MM.1S (cell line): ENCODE data around the gene CTNNA1.

Experiments used
- DNase-seq: peaks from one replicate; pipeline ENCODE4 v3.0.0-alpha.2; 2015
- H2AFZ ChIP-seq: fragments of 300-600 bp; sonication (generic); 2 replicates; pipeline ENCODE4 v1.6.0; 2016; ENCODE audit warnings: antibody characterized with exemption, low read length
- H3F3A ChIP-seq: fragments of 300-600 bp; sonication (generic); 2 replicates; pipeline ENCODE4 v1.6.1; 2016; ENCODE audit warnings: mild to moderate bottlenecking, antibody characterized with exemption, low read length, moderate library complexity, mixed read lengths; ENCODE audit not compliant: insufficient read depth
- H3K27ac ChIP-seq: fragments of 300-600 bp; sonication (generic); 2 replicates; pipeline ENCODE4 v1.5.1; 2016; ENCODE audit warnings: mild to moderate bottlenecking, low read length
- H3K27me3 ChIP-seq: fragments of 300-600 bp; sonication (generic); replicated peaks from 2 replicates; pipeline ENCODE4 v1.6.0; 2016; ENCODE audit warnings: low read length; ENCODE audit not compliant: insufficient read depth
- H3K36me3 ChIP-seq: fragments of 300-600 bp; sonication (generic); replicated peaks from 2 replicates; pipeline ENCODE4 v1.6.1; 2016; ENCODE audit warnings: mild to moderate bottlenecking, low read length, mixed read lengths; ENCODE audit not compliant: insufficient read depth
- H3K4me1 ChIP-seq: fragments of 300-600 bp; sonication (generic); 2 replicates; pipeline ENCODE4 v1.6.1; 2016; ENCODE audit warnings: low read length, mixed read lengths
- H3K4me2 ChIP-seq: fragments of 300-600 bp; sonication (generic); 2 replicates; pipeline ENCODE4 v1.6.0; 2016; ENCODE audit warnings: low read depth, low read length
- H3K4me3 ChIP-seq: fragments of 300-600 bp; sonication (generic); 2 replicates; pipeline ENCODE4 v1.5.1; 2016; ENCODE audit warnings: low read length, mixed read lengths
- H3K79me2 ChIP-seq: fragments of 300-600 bp; sonication (generic); 2 replicates; pipeline ENCODE4 v1.6.1; 2016; ENCODE audit warnings: mixed run types, low read length, mixed read lengths
- H3K9ac ChIP-seq: fragments of 300-600 bp; sonication (generic); 2 replicates; pipeline ENCODE4 v1.6.1; 2016; ENCODE audit warnings: low read length, mixed read lengths
- H3K9me2 ChIP-seq: fragments of 300-600 bp; sonication (generic); replicated peaks from 2 replicates; pipeline ENCODE4 v1.6.1; 2016; ENCODE audit warnings: mild to moderate bottlenecking, low read length, mixed read lengths; ENCODE audit not compliant: insufficient read depth
- H3K9me3 ChIP-seq: fragments of 300-600 bp; sonication (generic); replicated peaks from 2 replicates; pipeline ENCODE4 v1.6.1; 2016; ENCODE audit warnings: mild to moderate bottlenecking, low read length, mixed read lengths; ENCODE audit not compliant: insufficient read depth
- H4K20me1 ChIP-seq: fragments of 300-600 bp; sonication (generic); 2 replicates; pipeline ENCODE4 v1.6.1; 2016; ENCODE audit warnings: mild to moderate bottlenecking, low read length, moderate library complexity, mixed read lengths; ENCODE audit not compliant: insufficient read depth
- EZH2 ChIP-seq: fragments of 300-600 bp; sonication (generic); optimal IDR thresholded peaks from 2 replicates; pipeline ENCODE3; 2017; ENCODE audit warnings: low read depth, mild to moderate bottlenecking, antibody characterized with exemption, low read length, mixed read lengths
- EZH2phosphoT487 ChIP-seq: fragments of 300-600 bp; sonication (generic); IDR thresholded peaks from 2 replicates; pipeline ENCODE4 v1.6.1; 2018; ENCODE audit warnings: antibody characterized with exemption, low read length
- TF ChIP-seq, protein P1 (sequence below): fragments of 300-600 bp; sonication (generic); IDR thresholded peaks from 2 replicates; pipeline ENCODE4 v1.5.1; 2016; ENCODE audit warnings: antibody characterized with exemption, low read length, mixed read lengths

CTNNA1 gene

DNA sequence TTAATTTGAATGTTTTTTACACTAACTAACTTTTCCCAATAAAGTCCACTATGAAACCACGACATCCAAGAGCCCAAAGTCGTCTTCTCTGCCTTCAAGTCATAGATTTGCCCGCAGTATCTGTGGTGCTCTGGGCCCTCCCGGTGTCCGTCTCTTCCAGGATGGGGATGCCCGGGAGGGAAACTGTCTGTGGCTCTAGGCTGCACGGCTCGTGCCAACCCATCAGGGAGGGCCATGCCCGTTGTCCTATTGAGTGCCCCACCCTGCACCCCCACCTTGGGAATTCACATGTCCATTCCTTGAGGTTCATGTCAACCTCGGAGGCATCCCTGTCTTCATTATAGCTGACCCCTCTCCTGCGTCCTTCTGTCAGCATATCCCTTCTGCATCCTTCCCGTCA lies 181.7 kb downstream of the CTNNA1 start:
- no peaks in the 10 kb centered on the region for H3F3A ChIP-seq
- no peaks in the 10 kb centered on the region for H3K27me3 ChIP-seq
- TF ChIP-seq EZH2phosphoT487 = no peak
- TF ChIP-seq, protein P1, sequence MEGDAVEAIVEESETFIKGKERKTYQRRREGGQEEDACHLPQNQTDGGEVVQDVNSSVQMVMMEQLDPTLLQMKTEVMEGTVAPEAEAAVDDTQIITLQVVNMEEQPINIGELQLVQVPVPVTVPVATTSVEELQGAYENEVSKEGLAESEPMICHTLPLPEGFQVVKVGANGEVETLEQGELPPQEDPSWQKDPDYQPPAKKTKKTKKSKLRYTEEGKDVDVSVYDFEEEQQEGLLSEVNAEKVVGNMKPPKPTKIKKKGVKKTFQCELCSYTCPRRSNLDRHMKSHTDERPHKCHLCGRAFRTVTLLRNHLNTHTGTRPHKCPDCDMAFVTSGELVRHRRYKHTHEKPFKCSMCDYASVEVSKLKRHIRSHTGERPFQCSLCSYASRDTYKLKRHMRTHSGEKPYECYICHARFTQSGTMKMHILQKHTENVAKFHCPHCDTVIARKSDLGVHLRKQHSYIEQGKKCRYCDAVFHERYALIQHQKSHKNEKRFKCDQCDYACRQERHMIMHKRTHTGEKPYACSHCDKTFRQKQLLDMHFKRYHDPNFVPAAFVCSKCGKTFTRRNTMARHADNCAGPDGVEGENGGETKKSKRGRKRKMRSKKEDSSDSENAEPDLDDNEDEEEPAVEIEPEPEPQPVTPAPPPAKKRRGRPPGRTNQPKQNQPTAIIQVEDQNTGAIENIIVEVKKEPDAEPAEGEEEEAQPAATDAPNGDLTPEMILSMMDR = no peak
- no peak for TF ChIP-seq EZH2
- no peak for DNase-seq
- H3K9ac ChIP-seq = no peak overlapping the region
- no peaks in the 10 kb centered on the region for H4K20me1 ChIP-seq
- peaks cover 4% of the 10 kb centered on the region; the same call in 1 of the 2 replicates for H3K4me1 ChIP-seq
- H3K27ac ChIP-seq = no peak overlapping the region
- no peak overlapping the region for H3K4me3 ChIP-seq
- no peaks in the 10 kb centered on the region for H3K79me2 ChIP-seq
- H3K9me3 ChIP-seq = no peaks in the 10 kb centered on the region
- H3K9me2 ChIP-seq = no peaks in the 10 kb centered on the region; the same call in 1 of the 2 replicates
- H3K36me3 ChIP-seq = no peaks in the 10 kb centered on the region; the same call in none of the 2 replicates
- no peak overlapping the region for H2AFZ ChIP-seq
- H3K4me2 ChIP-seq = no peak overlapping the region

DNA sequence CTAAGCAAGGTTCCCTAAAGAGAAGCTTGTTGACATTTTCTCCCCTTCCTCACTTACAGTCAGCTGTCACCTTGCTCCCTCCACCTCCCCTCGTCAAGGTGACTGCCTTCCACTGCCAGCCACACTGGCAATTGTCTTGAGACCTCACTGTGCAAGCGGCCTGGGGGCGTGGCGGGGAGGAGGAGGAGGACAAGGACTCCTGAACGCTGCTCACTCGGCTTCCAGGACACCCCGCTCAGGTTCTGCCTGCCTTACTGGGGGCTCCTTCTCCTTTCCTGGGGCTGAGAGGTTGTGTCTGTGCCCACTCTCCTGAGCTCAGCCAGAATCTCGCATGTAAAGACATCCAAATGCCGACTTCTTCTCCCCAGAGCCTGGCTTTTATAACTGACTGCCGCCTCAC lies 182.2 kb downstream of the CTNNA1 start:
- H3K9ac ChIP-seq = no peak overlapping the region
- H3K27ac ChIP-seq = no peak overlapping the region
- no peaks in the 10 kb centered on the region for H3F3A ChIP-seq
- no peaks in the 10 kb centered on the region for H4K20me1 ChIP-seq
- no peak overlapping the region for H2AFZ ChIP-seq
- no peaks in the 10 kb centered on the region for H3K9me3 ChIP-seq
- no peak overlapping the region for H3K4me2 ChIP-seq
- TF ChIP-seq EZH2phosphoT487 (no peak), EZH2 (no peak)
- TF ChIP-seq, protein P1 = no peak
- H3K36me3 ChIP-seq = no peaks in the 10 kb centered on the region; the same call in none of the 2 replicates
- H3K27me3 ChIP-seq = no peaks in the 10 kb centered on the region
- H3K9me2 ChIP-seq = no peaks in the 10 kb centered on the region; the same call in 1 of the 2 replicates
- no peak for DNase-seq
- peaks cover 4% of the 10 kb centered on the region; the same call in 1 of the 2 replicates for H3K4me1 ChIP-seq
- no peak overlapping the region for H3K4me3 ChIP-seq
- no peaks in the 10 kb centered on the region for H3K79me2 ChIP-seq

DNA sequence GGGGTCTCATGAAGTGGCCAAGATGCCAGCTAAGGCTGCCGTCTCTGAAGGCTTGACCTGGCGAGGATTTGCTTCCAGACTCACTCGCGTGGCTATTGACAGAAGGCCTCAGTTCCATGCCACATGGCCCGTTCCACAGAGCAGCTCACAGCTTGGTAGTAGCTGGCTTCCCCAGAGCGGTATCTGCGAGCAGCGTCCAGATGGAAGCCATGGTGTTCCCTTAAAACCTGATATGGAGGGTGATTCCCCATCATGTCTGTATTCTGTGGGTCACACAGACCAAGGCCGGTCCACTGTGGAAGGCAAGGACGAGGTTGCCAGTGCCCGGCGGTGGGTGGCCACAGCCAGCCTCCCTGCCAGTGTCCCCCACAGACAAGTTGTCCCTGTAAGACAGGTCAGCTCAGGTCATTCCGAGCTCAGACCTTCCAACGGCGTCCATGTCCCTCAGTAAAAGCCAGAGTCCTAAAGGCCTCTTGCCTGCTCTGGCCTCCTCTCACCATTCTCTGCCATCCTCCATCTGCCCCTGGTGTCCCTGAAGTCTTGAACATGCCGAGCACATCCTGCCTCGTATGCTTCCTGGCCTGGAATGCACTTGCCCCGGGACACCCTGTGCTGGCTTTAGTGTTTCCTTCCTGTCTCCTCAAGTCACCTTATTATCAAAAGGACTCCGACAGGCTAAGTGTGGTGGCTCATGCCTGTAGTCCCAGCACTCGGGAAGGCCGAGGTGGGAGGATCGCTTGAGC lies 183.2 kb downstream of the CTNNA1 start:
- Histone ChIP-seq H3K9me2 (no peaks in the 10 kb centered on the region; the same call in 1 of the 2 replicates), H3F3A (no peaks in the 10 kb centered on the region), H3K27ac (no peak overlapping the region), H3K4me3 (no peak overlapping the region), H4K20me1 (no peaks in the 10 kb centered on the region), H2AFZ (no peak overlapping the region), H3K4me1 (peaks cover 4% of the 10 kb centered on the region; the same call in 1 of the 2 replicates), H3K4me2 (no peak overlapping the region), H3K9me3 (no peaks in the 10 kb centered on the region), H3K79me2 (no peaks in the 10 kb centered on the region), H3K9ac (no peak overlapping the region), H3K36me3 (no peaks in the 10 kb centered on the region; the same call in none of the 2 replicates), H3K27me3 (no peaks in the 10 kb centered on the region)
- DNase-seq = no peak
- no peak for TF ChIP-seq EZH2
- no peak for TF ChIP-seq EZH2phosphoT487
- TF ChIP-seq, protein P1 = no peak
